ENCODE data around the gene CD200R1L. TPM values are rescaled to one million over a fixed set of nuclear protein-coding genes. Genes with fewer than 3 reads are reported as not detected.
A peak's percentile ranks its signal among the peaks of the same experiment; 100 is the strongest.

Gene CD200R1L
- polyA plus RNA-seq, 1 of the 3 experiments (the other 2 are of a cell fraction) = not detected

GRCh38 chr3:112770951-112771350, 75.7 kb downstream of the CD200R1L start (continued):
- TF ChIP-seq, protein P1, sequence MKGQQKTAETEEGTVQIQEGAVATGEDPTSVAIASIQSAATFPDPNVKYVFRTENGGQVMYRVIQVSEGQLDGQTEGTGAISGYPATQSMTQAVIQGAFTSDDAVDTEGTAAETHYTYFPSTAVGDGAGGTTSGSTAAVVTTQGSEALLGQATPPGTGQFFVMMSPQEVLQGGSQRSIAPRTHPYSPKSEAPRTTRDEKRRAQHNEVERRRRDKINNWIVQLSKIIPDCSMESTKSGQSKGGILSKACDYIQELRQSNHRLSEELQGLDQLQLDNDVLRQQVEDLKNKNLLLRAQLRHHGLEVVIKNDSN (IDR thresholded peaks at IDR 0.05; ENCODE audit: borderline replicate concordance, low read depth) = no peak

DNA sequence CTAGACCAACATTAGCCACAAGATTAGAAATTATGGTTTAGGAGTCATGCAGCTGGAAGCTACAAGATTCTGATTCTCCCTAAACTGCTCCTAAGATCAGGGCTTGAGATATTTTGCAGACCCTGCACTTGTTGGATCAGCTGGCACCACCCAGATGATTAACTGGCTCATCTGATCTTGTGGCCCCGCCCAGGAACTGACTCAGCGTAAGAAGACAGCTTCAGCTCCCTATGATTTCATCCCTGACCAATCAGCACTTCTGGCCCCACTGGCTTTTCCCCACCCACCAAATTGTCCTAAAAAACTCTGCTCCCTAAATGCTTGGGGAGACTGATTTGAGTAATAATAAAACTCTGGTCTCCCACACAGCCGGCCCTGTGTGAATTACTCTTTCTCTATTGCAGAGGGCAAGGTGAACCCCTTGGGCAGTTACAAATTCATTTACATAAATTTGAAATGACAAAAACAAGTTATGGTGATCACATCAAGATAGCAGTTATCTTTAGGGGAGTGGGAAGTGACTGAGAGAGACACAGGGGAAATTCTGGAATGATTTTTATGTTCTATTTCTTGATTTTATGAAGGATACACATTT, 76.5 kb downstream of the CD200R1L start:
- Histone ChIP-seq H4K20me1 (ENCODE audit: insufficient read depth) (no peaks in the 10 kb centered on the region), H3K27me3 (ENCODE audit: insufficient read depth) (no peaks in the 10 kb centered on the region), H2AFZ (ENCODE audit: low read depth) (no peak overlapping the region), H3K79me2 (ENCODE audit: insufficient read depth) (no peaks in the 10 kb centered on the region), H3K9me2 (no peaks in the 10 kb centered on the region), H3K27ac (ENCODE audit: low read depth in 2 of 2, low read length in 1 of 2) (peak overlapping the region in 1 of 2 experiments; percentile 69; a peak in 2 of 4 replicates), H3K36me3 (replicated peaks in 1 of 2; ENCODE audit: control insufficient read depth in 1 of 2, insufficient read depth in 2 of 2, low read length in 1 of 2) (no peaks in the 10 kb centered on the region), H3K9me3 (no peaks in the 10 kb centered on the region), H3K4me2 (peak overlapping the region; percentile 42), H3F3A (replicated peaks; ENCODE audit: insufficient read depth) (peaks cover 11% of the 10 kb centered on the region), H3K4me3 (ENCODE audit: low read depth in 2 of 2, low read length in 1 of 2) (no peak overlapping the region; a peak in 1 of 4 replicates), H3K4me1 (ENCODE audit: control insufficient read depth in 1 of 2, insufficient read depth in 2 of 2, low read depth in 1 of 2, low read length in 1 of 2) (peaks cover 3 to 17% of the 10 kb centered on the region in 2 experiments; a peak in 2 of 4 replicates), H3K9ac (0 out of 2 replicates have a peak overlapping the region, but pooled peaks have one; percentile 16)
- ChIA-PET POLR2A (no interaction called here), CTCF (no interaction called here)
- WGBS (ENCODE audit: low lambda C conversion rate) = 61% methylated on average over 3 of the region's 3 CpGs
- DNase-seq = no peak
- TF ChIP-seq RXRA (IDR thresholded peaks at IDR 0.05; ENCODE audit: borderline replicate concordance, low read depth) (no peak), ZBTB33 (IDR thresholded peaks at IDR 0.05; ENCODE audit: borderline replicate concordance, low read depth) (no peak), JUND (IDR thresholded peaks at IDR 0.05) (0 out of 2 replicates have a peak, but pooled peaks have one; percentile 35)
- TF ChIP-seq, protein P2, sequence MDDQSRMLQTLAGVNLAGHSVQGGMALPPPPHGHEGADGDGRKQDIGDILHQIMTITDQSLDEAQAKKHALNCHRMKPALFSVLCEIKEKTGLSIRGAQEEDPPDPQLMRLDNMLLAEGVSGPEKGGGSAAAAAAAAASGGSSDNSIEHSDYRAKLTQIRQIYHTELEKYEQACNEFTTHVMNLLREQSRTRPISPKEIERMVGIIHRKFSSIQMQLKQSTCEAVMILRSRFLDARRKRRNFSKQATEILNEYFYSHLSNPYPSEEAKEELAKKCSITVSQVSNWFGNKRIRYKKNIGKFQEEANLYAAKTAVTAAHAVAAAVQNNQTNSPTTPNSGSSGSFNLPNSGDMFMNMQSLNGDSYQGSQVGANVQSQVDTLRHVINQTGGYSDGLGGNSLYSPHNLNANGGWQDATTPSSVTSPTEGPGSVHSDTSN (IDR thresholded peaks at IDR 0.05) = peak; percentile 43; the same call in 1 of the 2 replicates

DNA sequence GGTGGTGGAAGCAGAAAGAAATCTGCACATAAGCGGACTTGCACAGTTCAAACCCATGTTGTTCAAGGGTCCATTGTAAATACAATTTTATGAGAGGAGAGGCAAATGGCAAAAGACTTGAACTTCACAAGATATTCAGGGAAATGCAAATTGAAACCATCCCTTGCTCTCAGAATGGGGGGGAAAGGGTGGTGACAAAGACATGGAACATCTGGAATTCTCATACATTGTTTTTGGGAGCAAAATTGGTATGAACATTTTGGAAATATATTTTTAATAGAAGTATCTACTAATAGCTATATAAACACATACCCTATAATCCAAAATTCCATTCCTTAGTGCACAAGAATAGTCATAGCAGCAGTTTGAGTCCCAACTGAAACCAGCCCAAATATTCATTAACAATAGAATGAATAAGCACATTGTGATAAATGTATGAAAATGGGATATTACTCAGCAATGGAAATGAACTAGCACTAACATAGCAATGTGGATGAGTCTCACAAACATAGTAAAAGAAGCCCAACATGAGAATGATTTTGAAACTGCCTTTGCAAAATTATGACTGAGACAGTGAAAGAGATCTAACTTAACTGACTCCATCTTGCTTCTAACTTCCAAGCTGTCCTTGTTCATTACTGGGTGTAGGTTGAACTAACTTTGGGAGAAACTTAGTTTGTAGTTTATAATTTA, 77.2 kb downstream of the CD200R1L start:
- Histone ChIP-seq H3K79me2 (ENCODE audit: insufficient read depth) (no peaks in the 10 kb centered on the region), H3K9ac (no peak overlapping the region), H3K9me2 (no peaks in the 10 kb centered on the region), H3F3A (replicated peaks; ENCODE audit: insufficient read depth) (peaks cover 11% of the 10 kb centered on the region), H3K4me2 (peak overlapping the region; percentile 42), H3K27ac (ENCODE audit: low read depth in 2 of 2, low read length in 1 of 2) (peak overlapping the region in 1 of 2 experiments; percentile 69; a peak in 2 of 4 replicates), H3K4me1 (ENCODE audit: control insufficient read depth in 1 of 2, insufficient read depth in 2 of 2, low read depth in 1 of 2, low read length in 1 of 2) (peaks cover 3 to 14% of the 10 kb centered on the region in 2 experiments; a peak in 2 of 4 replicates), H4K20me1 (ENCODE audit: insufficient read depth) (no peaks in the 10 kb centered on the region), H3K27me3 (ENCODE audit: insufficient read depth) (no peaks in the 10 kb centered on the region), H2AFZ (ENCODE audit: low read depth) (no peak overlapping the region), H3K36me3 (replicated peaks in 1 of 2; ENCODE audit: control insufficient read depth in 1 of 2, insufficient read depth in 2 of 2, low read length in 1 of 2) (no peaks in the 10 kb centered on the region), H3K9me3 (no peaks in the 10 kb centered on the region), H3K4me3 (ENCODE audit: low read depth in 2 of 2, low read length in 1 of 2) (no peak overlapping the region)
- WGBS (ENCODE audit: low lambda C conversion rate) = 95% methylated on average over 1 of the region's 1 CpG
- ChIA-PET POLR2A (no interaction called here), CTCF (no interaction called here)
- DNase-seq = no peak
- TF ChIP-seq EZH2phosphoT487 (IDR thresholded peaks at IDR 0.05; ENCODE audit: borderline replicate concordance, low read depth) = no peak
- TF ChIP-seq IRF3 (IDR thresholded peaks at IDR 0.05; ENCODE audit: low read depth, low read length) = no peak
- TF ChIP-seq GATA2 (CRISPR knock-in tag; IDR thresholded peaks at IDR 0.05) = no peak
- no peak for TF ChIP-seq ELF1 (IDR thresholded peaks at IDR 0.05)
- no peak for TF ChIP-seq TAF1 (IDR thresholded peaks at IDR 0.05; ENCODE audit: borderline replicate concordance, low read depth, low read length)
- TF ChIP-seq CTCF (IDR thresholded peaks at IDR 0.05) = no peak
- TF ChIP-seq, protein P3, sequence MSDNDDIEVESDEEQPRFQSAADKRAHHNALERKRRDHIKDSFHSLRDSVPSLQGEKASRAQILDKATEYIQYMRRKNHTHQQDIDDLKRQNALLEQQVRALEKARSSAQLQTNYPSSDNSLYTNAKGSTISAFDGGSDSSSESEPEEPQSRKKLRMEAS (IDR thresholded peaks at IDR 0.05; ENCODE audit: low read depth) = no peak
- TF ChIP-seq SIN3A (IDR thresholded peaks at IDR 0.05; ENCODE audit: borderline replicate concordance, low read depth, low read length) = no peak
- TF ChIP-seq FOXJ3 (CRISPR knock-in tag; IDR thresholded peaks at IDR 0.05) = no peak
- TF ChIP-seq CHD2 (IDR thresholded peaks at IDR 0.05; ENCODE audit: low read length, partially characterized antibody) = no peak
